Lower leg skin (tissue), 3 donors: Measurements from ENCODE around the gene ITSN1.

ENCODE experiments used
- POLR2A ChIP-seq, 2 donors: fragments of 450-650 bp; IDR thresholded peaks; one replicate each; pipeline ENCODE4 v1.6.1; 2016 to 2017; ENCODE audit warnings: antibody characterized with exemption in 2 of 2, mild to moderate bottlenecking in 1 of 2, moderate library complexity in 1 of 2
- TF ChIP-seq, protein P1 (sequence below), 3 donors: fragments of 450-650 bp; IDR thresholded peaks; one replicate each; pipeline ENCODE4 v1.5.1; 2016; ENCODE audit warnings: antibody characterized with exemption in 3 of 3, mild to moderate bottlenecking in 3 of 3, moderate library complexity in 2 of 3

DNA sequence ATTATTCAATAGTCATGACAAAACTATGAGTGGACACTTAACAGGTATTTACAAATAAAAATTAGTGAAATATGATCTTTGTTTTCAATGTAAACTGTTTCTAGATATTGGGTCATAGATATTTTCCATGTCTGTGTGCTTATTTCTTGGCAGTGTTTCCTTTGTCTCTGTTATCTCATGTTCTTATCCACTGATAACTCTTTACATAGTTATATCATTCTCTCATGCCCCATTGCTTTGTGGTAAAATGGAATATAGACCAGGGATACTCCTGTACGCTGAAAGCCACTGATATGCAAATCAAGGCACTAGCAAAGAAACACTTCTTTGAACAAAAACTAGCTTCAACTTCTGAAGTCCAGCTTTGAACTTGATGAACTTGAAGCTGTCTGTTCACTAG is 113.1 kb downstream of the ITSN1 start:
- TF ChIP-seq, protein P1, sequence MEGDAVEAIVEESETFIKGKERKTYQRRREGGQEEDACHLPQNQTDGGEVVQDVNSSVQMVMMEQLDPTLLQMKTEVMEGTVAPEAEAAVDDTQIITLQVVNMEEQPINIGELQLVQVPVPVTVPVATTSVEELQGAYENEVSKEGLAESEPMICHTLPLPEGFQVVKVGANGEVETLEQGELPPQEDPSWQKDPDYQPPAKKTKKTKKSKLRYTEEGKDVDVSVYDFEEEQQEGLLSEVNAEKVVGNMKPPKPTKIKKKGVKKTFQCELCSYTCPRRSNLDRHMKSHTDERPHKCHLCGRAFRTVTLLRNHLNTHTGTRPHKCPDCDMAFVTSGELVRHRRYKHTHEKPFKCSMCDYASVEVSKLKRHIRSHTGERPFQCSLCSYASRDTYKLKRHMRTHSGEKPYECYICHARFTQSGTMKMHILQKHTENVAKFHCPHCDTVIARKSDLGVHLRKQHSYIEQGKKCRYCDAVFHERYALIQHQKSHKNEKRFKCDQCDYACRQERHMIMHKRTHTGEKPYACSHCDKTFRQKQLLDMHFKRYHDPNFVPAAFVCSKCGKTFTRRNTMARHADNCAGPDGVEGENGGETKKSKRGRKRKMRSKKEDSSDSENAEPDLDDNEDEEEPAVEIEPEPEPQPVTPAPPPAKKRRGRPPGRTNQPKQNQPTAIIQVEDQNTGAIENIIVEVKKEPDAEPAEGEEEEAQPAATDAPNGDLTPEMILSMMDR (IDR thresholded peaks at IDR 0.05), result no peak
- no peak for TF ChIP-seq POLR2A (IDR thresholded peaks at IDR 0.05)
